Upper lobe of left lung (tissue), 6 donors: Measurements from ENCODE around the gene FBLN5. TPM values are rescaled to one million over a fixed set of nuclear protein-coding genes. Genes with fewer than 3 reads are reported as not detected.
A peak's percentile ranks its signal among the peaks of the same experiment; 100 is the strongest.

Experiments
- ATAC-seq, 2 donors: fragments of 200-7000 bp; cut with Tn5 transposase; one replicate each; pipeline ENCODE4 v1.9.1; 2022; ENCODE audit warnings: mild to moderate bottlenecking in 2 of 2, moderate library complexity in 2 of 2; ENCODE audit not compliant: low FRiP score in 2 of 2
- DNase-seq, 2 donors: peaks; one replicate each; pipeline ENCODE4 v3.0.0-alpha.2; 2019 to 2020
- H3K27ac ChIP-seq, 4 donors: fragments of 200-600 bp; sonication (generic); one replicate each; pipeline ENCODE4 v1.5.1; 2016 to 2019
- H3K27me3 ChIP-seq, 4 donors: fragments of 200-600 bp; sonication (generic); one replicate each; pipeline ENCODE4 v1.5.1; 2017 to 2019
- H3K36me3 ChIP-seq, 4 donors: fragments of 200-600 bp; sonication (generic); one replicate each; pipeline ENCODE4 v1.5.1; 2016 to 2019
- H3K4me1 ChIP-seq, 4 donors: fragments of 200-600 bp; sonication (generic); one replicate each; pipeline ENCODE4 v1.5.1; 2018 to 2019
- H3K4me3 ChIP-seq, 4 donors: fragments of 200-600 bp; sonication (generic); one replicate each; pipeline ENCODE4 v1.5.1; 2017 to 2019; ENCODE audit warnings: mild to moderate bottlenecking in 2 of 4, moderate library complexity in 1 of 4
- H3K9me3 ChIP-seq, 4 donors: fragments of 200-600 bp; sonication (generic); one replicate each; pipeline ENCODE4 v1.5.1; 2018 to 2019
- EP300 ChIP-seq, 4 donors: sonication (generic); formaldehyde crosslinking; IDR thresholded peaks; one replicate each; pipeline ENCODE4 v1.5.1; 2017; ENCODE audit warnings: antibody characterized with exemption in 4 of 4, control low read depth in 2 of 4
- POLR2A ChIP-seq, 4 donors: fragments of 450-650 bp; IDR thresholded peaks; one replicate each; pipeline ENCODE4 v1.5.1; 2016 to 2017; ENCODE audit warnings: antibody characterized with exemption in 4 of 4, mild to moderate bottlenecking in 2 of 4
- POLR2AphosphoS5 ChIP-seq, 2 donors: sonication (generic); formaldehyde crosslinking; IDR thresholded peaks; one replicate each; pipeline ENCODE4 v1.5.1; 2017; ENCODE audit warnings: antibody characterized with exemption in 2 of 2
- WGBS, 2 donors: methylation state at CpG; one replicate each; pipeline ENCODE4 v1.1.5; 2017 to 2018; 5-methylcytosine and 5-hydroxymethylcytosine counted together
- total RNA-seq, 6 donors: library from RNA; depleted of rRNA in 4 of 6; stranded (reverse); fragments of >200 nt in 4 of 6; gene quantifications; one replicate each; pipeline versions ENCODE4 v1.1.0 to v1.2.1, GENCODE V29; 2016 to 2021
- TF ChIP-seq, protein P1 (sequence below), 6 experiments: fragments of 450-650 bp in 4 of 6; fragments of 200-600 bp in 2 of 6; sonication (generic) in 2 of 6; IDR thresholded peaks; one replicate each; pipeline ENCODE4 v1.5.1; 2016 to 2019; ENCODE audit warnings: antibody characterized with exemption in 6 of 6
- donor health status: DM: no; HTN: no; CAD: no; lungs with moderate emphysema.
- donor health status: DM: no; HTN: yes; CAD: no; lungs with severe emphysema.

FBLN5 gene
- total RNA-seq, 6 donors from 2014 or later = 53.8 to 196 (median 133) TPM

DNA sequence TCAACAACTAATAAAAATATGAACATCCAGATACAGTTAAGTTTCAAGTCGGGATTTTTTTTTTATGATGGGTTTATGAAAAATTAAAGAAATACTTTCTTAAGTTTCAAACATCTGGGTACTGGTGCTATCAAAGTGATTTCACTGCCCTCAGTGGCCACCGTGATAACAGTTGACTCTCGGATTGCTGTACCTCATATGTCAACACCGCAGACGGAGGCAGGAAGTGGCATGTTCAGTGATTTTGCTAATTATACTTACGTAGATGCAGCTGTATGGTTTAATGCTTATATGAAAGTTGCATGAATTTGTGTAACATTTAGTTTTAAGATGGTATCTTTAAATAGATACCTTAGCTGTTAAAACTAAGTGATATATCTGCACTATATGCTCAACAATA, 20.8 kb upstream of the FBLN5 start:
- DNase-seq (no peak), ATAC-seq (no peak)
- Histone ChIP-seq H3K9me3 (no peaks in the 10 kb centered on the region), H3K27ac (no peak overlapping the region), H3K4me1 (no peaks in the 10 kb centered on the region), H3K27me3 (no peaks in the 10 kb centered on the region), H3K36me3 (peaks cover 10 to 61% (median 26%) of the 10 kb centered on the region in 4 donors), H3K4me3 (no peak overlapping the region)
- TF ChIP-seq EP300 (IDR thresholded peaks at IDR 0.05) (no peak), POLR2A (IDR thresholded peaks at IDR 0.05) (no peak), POLR2AphosphoS5 (IDR thresholded peaks at IDR 0.05) (no peak)
- TF ChIP-seq, protein P1, sequence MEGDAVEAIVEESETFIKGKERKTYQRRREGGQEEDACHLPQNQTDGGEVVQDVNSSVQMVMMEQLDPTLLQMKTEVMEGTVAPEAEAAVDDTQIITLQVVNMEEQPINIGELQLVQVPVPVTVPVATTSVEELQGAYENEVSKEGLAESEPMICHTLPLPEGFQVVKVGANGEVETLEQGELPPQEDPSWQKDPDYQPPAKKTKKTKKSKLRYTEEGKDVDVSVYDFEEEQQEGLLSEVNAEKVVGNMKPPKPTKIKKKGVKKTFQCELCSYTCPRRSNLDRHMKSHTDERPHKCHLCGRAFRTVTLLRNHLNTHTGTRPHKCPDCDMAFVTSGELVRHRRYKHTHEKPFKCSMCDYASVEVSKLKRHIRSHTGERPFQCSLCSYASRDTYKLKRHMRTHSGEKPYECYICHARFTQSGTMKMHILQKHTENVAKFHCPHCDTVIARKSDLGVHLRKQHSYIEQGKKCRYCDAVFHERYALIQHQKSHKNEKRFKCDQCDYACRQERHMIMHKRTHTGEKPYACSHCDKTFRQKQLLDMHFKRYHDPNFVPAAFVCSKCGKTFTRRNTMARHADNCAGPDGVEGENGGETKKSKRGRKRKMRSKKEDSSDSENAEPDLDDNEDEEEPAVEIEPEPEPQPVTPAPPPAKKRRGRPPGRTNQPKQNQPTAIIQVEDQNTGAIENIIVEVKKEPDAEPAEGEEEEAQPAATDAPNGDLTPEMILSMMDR (IDR thresholded peaks at IDR 0.05) = no peak
- 58 to 71% methylated on average over 6 of the region's 6 CpGs for WGBS, 2 donors

DNA sequence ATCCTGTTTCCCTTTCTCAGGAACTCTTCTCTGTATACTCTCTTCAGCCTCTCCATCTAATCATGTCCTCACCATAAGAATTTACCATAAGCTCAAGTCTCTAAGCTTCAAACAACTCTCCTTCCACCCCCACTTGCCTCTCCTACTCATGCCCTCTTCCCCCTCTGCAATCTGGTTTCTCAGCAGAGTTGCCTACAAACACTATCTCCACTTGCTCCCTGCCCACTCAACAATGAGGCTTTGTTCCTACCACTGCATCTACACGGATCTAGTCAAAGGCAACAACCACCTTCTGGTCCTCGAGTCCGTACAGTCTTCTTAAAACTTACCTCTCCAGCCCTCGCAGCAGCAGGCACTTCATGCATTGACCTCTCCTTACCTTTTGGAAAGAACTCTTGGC, 17.2 kb upstream of the FBLN5 start:
- Histone ChIP-seq H3K36me3 (peaks cover 0 to 26% (median 15%) of the 10 kb centered on the region in 4 donors), H3K27ac (no peak overlapping the region), H3K9me3 (no peaks in the 10 kb centered on the region), H3K27me3 (no peaks in the 10 kb centered on the region), H3K4me3 (no peak overlapping the region), H3K4me1 (no peaks in the 10 kb centered on the region)
- no peak for ATAC-seq
- no peak for DNase-seq
- 65 to 69% methylated on average over 4 of the region's 4 CpGs for WGBS, 2 donors
- no peak for TF ChIP-seq POLR2A (IDR thresholded peaks at IDR 0.05)
- no peak for TF ChIP-seq EP300 (IDR thresholded peaks at IDR 0.05)
- TF ChIP-seq, protein P1 (IDR thresholded peaks at IDR 0.05) = no peak
- no peak for TF ChIP-seq POLR2AphosphoS5 (IDR thresholded peaks at IDR 0.05)

DNA sequence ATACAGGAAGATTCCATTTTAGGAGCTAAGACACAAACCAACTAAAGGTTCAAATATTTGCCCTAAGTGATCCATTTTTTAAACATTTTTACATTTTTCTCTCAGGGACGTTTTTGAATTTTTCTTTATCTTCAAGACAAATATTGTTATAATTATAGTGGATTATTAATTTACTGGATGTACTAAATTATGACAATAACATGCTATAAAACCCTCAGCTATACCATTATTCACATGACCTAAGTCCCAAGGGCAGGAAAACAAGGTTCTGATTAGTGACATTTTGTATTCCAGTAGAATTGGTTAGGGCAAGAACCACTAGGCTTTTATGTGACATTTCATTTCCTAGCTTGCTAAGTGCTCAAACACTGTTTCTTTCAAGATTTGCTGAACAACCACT, 16.5 kb upstream of the FBLN5 start:
- Histone ChIP-seq H3K4me1 (no peaks in the 10 kb centered on the region), H3K36me3 (peaks cover 0 to 19% (median 9%) of the 10 kb centered on the region in 4 donors), H3K27ac (no peak overlapping the region), H3K9me3 (no peaks in the 10 kb centered on the region), H3K27me3 (no peaks in the 10 kb centered on the region), H3K4me3 (no peak overlapping the region)
- 53 to 54% methylated on average over 1 of the region's 1 CpG for WGBS, 2 donors
- DNase-seq (no peak), ATAC-seq (no peak)
- TF ChIP-seq, protein P1 (IDR thresholded peaks at IDR 0.05) = no peak
- TF ChIP-seq POLR2AphosphoS5 (IDR thresholded peaks at IDR 0.05) (no peak), EP300 (IDR thresholded peaks at IDR 0.05) (no peak), POLR2A (IDR thresholded peaks at IDR 0.05) (no peak)

DNA sequence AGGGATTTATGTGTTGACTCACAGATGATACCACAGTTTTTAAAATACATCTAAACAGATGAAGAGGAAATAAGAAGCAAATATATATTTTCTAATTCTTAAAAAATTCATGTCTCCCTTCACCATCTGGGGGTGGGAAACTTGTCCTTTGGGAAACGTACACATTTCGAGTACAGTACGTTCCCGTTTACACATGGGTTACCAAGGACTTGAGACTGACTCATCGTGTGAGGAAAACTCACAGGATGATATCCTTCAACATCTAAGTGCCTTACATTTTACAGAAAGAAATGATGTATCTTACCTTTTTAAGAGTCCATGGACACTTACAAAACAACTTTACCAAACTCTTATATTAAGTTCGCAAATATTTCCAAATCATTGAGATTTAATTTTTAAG, 16.0 kb upstream of the FBLN5 start:
- 55 to 69% methylated on average over 6 of the region's 6 CpGs for WGBS, 2 donors
- DNase-seq (no peak), ATAC-seq (peak in 1 of 2 donors; percentile 47)
- H3K27me3 ChIP-seq = no peaks in the 10 kb centered on the region
- H3K27ac ChIP-seq = no peak overlapping the region
- no peak overlapping the region for H3K4me3 ChIP-seq
- H3K36me3 ChIP-seq = peaks cover 0 to 14% (median 4%) of the 10 kb centered on the region in 4 donors
- H3K9me3 ChIP-seq = no peaks in the 10 kb centered on the region
- TF ChIP-seq POLR2A (IDR thresholded peaks at IDR 0.05) (no peak), EP300 (IDR thresholded peaks at IDR 0.05) (no peak), POLR2AphosphoS5 (IDR thresholded peaks at IDR 0.05) (no peak)
- TF ChIP-seq, protein P1 (IDR thresholded peaks at IDR 0.05) = no peak
- H3K4me1 ChIP-seq = no peaks in the 10 kb centered on the region
